GM13977 (cell line): ENCODE results near the gene RAB6B.

Experiments
- DNase-seq: peaks from one replicate; pipeline ENCODE4 v3.0.0; 2012; ENCODE audit warnings: low spot score
- CTCF ChIP-seq: IDR thresholded peaks from 2 replicates; pipeline ENCODE4 v1.5.1; 2012; ENCODE audit warnings: mild to moderate bottlenecking, control low read depth; ENCODE audit not compliant: insufficient read depth; ENCODE audit errors: extremely low read depth, missing control alignments
- in situ Hi-C: fragments of 300-500 bp; cut with MboI; formaldehyde crosslinking; loops from one replicate; pipeline ENCODE4 v1.12.0; 2022; ENCODE audit warnings: low sequenced_read_pairs, low pct_unique_long_range_greater_than_20kb, mixed read lengths, inconsistent platforms; ENCODE audit not compliant: unreplicated experiment

RAB6B gene

GRCh38 chr3:133799794-133800585 lies 95.7 kb downstream of the RAB6B start:
- in situ Hi-C loops = no loop called here
- no peak for TF ChIP-seq CTCF
- no peak for DNase-seq

GRCh38 chr3:133797396-133798105 lies 98.1 kb downstream of the RAB6B start:
- in situ Hi-C loops = no loop called here
- DNase-seq = no peak

GRCh38 chr3:133792171-133792763 lies 103.4 kb downstream of the RAB6B start:
- in situ Hi-C loops = no loop called here
- no peak for DNase-seq
- TF ChIP-seq CTCF = no peak

More at GRCh38 chr3:133797396-133798105, 98.1 kb downstream of the RAB6B start:
- no peak for TF ChIP-seq CTCF

GRCh38 chr3:133788024-133788423 lies 107.7 kb downstream of the RAB6B start:
- in situ Hi-C loops = no loop called here
- DNase-seq = no peak
- TF ChIP-seq CTCF = no peak

- no peak for DNase-seq
- in situ Hi-C loops = no loop called here
- TF ChIP-seq CTCF = no peak
Observed at GRCh38 chr3:133783762-133784161, 111.9 kb downstream of the RAB6B start.

GRCh38 chr3:133782454-133782853 lies 113.2 kb downstream of the RAB6B start:
- in situ Hi-C loops = no loop called here
- TF ChIP-seq CTCF = no peak
- DNase-seq = no peak
